A673 (cell line): Measurements from ENCODE around the gene MAP3K7CL. TPM values are rescaled to one million over a fixed set of nuclear protein-coding genes. Genes with fewer than 3 reads are reported as not detected.

Experiments used
- BruUV-seq: library from RNA; stranded (reverse); fragments of 400-500 nt; replicated peaks from 2 replicates; lab custom pipeline; 2021; lab: Mats Ljungman, UMichigan
- CTCF ChIA-PET: fragments of 300-600 bp; sonication (Branson Sonifier 250); formaldehyde crosslinking; loops from one replicate; lab custom pipeline; 2022; ENCODE audit warnings: antibody characterized with exemption; lab: Charles Lee
- POLR2A ChIA-PET: fragments of 300-600 bp; sonication (Branson Sonifier 250); formaldehyde crosslinking; loops from one replicate; lab custom pipeline; 2022; ENCODE audit warnings: antibody characterized with exemption; ENCODE audit not compliant: low non-redundant PET; lab: Charles Lee
- DNase-seq: peaks from one replicate; pipeline ENCODE4 v3.0.0-alpha.2; 2015; ENCODE audit warnings: low spot score
- H3K27ac ChIP-seq: fragments of 200-600 bp; sonication (generic); 2 replicates; pipeline ENCODE4 v1.5.1; 2016; ENCODE audit warnings: mixed run types, low read depth, mild to moderate bottlenecking, mixed read lengths, antibody characterized with exemption, low read length; ENCODE audit not compliant: poor library complexity, severe bottlenecking
- H3K27me3 ChIP-seq: fragments of 200-600 bp; sonication (generic); replicated peaks from 2 replicates; pipeline ENCODE4 v1.6.1; 2017; ENCODE audit warnings: mixed run types, low read depth, mild to moderate bottlenecking, mixed read lengths, antibody characterized with exemption, low read length; ENCODE audit not compliant: insufficient read depth, poor library complexity
- H3K36me3 ChIP-seq: fragments of 200-600 bp; sonication (generic); 2 replicates; pipeline ENCODE4 v1.6.1; 2016; ENCODE audit warnings: mixed run types, mild to moderate bottlenecking, mixed read lengths, antibody characterized with exemption, low read length; ENCODE audit not compliant: insufficient read depth, poor library complexity, severe bottlenecking
- H3K4me1 ChIP-seq: fragments of 200-600 bp; sonication (generic); 2 replicates; pipeline ENCODE4 v1.6.1; 2017; ENCODE audit warnings: mixed run types, mild to moderate bottlenecking, mixed read lengths, antibody characterized with exemption, low read length; ENCODE audit not compliant: insufficient read depth, poor library complexity, severe bottlenecking
- H3K4me3 ChIP-seq: fragments of 200-600 bp; sonication (generic); 2 replicates; pipeline ENCODE4 v1.5.1; 2016; ENCODE audit warnings: low read depth, mixed run types, mild to moderate bottlenecking, mixed read lengths, low read length; ENCODE audit not compliant: poor library complexity, severe bottlenecking
- H3K9me3 ChIP-seq: fragments of 200-600 bp; sonication (generic); 2 replicates; pipeline ENCODE4 v1.6.1; 2016; ENCODE audit warnings: mixed run types, low read depth, mild to moderate bottlenecking, mixed read lengths, antibody characterized with exemption, low read length; ENCODE audit not compliant: poor library complexity, severe bottlenecking
- CTCF ChIP-seq: fragments of 300-800, 200-600 bp; sonication (generic); conservative IDR thresholded peaks from 2 replicates; pipeline ENCODE4 v1.5.1; 2017; ENCODE audit warnings: low read depth, mild to moderate bottlenecking, antibody characterized with exemption, low read length, moderate library complexity, mixed read lengths
- EZH2 ChIP-seq: fragments of 200-600 bp; sonication (generic); IDR thresholded peaks from 2 replicates; pipeline ENCODE4 v1.6.1; 2017; ENCODE audit warnings: borderline replicate concordance, low read depth, mild to moderate bottlenecking, mixed read lengths, antibody characterized with exemption, low read length; ENCODE audit not compliant: poor library complexity, severe bottlenecking
- intact Hi-C: fragments of 100-400 bp; cut with micrococcal nuclease; formaldehyde crosslinking; loops from one replicate; pipeline ENCODE4 v1.10.0; 2022; ENCODE audit not compliant: unreplicated experiment
- total RNA-seq: library from RNA; stranded (reverse); gene quantifications from 2 replicates; pipeline ENCODE4 v1.2.3, GENCODE V29; 2021

Gene MAP3K7CL
- total RNA-seq, 1 experiment from 2014 or later, result 2.2 TPM

GRCh38 chr21:29172282-29172681, 41.8 kb downstream of the MAP3K7CL start:
- H3K27me3 ChIP-seq, result no peaks in the 10 kb centered on the region
- H3K4me3 ChIP-seq, result no peak overlapping the region
- ChIA-PET CTCF (no interaction called here), POLR2A (interaction anchor here (0.7 kb wide), 1 partner anchor 210 kb away, joined by 3 read pairs; no protein-coding TSS in a partner anchor)
- no peaks in the 10 kb centered on the region for H3K36me3 ChIP-seq
- H3K27ac ChIP-seq, result no peak overlapping the region
- no peaks in the 10 kb centered on the region for H3K4me1 ChIP-seq
- H3K9me3 ChIP-seq, result no peaks in the 10 kb centered on the region
- BruUV-seq, result no TSS peak
- TF ChIP-seq CTCF, result no peak
- no peak for TF ChIP-seq EZH2
- intact Hi-C loops, result no loop called here
- no peak for DNase-seq

GRCh38 chr21:29174607-29175013, 44.2 kb downstream of the MAP3K7CL start:
- Histone ChIP-seq H3K27ac (no peak overlapping the region), H3K4me3 (no peak overlapping the region), H3K9me3 (no peaks in the 10 kb centered on the region), H3K27me3 (no peaks in the 10 kb centered on the region), H3K36me3 (no peaks in the 10 kb centered on the region), H3K4me1 (no peaks in the 10 kb centered on the region)
- ChIA-PET CTCF (interaction anchor here (1.2 kb wide), 1 partner anchor 10 kb away, joined by 4 read pairs; no protein-coding TSS in a partner anchor), POLR2A (interaction anchor here (0.7 kb wide), 1 partner anchor 122 kb away, joined by 3 read pairs; no protein-coding TSS in a partner anchor)
- no peak for TF ChIP-seq CTCF
- TF ChIP-seq EZH2, result no peak
- no peak for DNase-seq
- intact Hi-C loops, result no loop called here
- BruUV-seq, result no TSS peak

GRCh38 chr21:29175408-29176134, 45.1 kb downstream of the MAP3K7CL start:
- TF ChIP-seq CTCF (no peak), EZH2 (no peak)
- no peaks in the 10 kb centered on the region for H3K36me3 ChIP-seq
- ChIA-PET CTCF (no interaction called here), POLR2A (no interaction called here)
- H3K27ac ChIP-seq, result no peak overlapping the region
- H3K27me3 ChIP-seq, result no peaks in the 10 kb centered on the region
- no peak overlapping the region for H3K4me3 ChIP-seq
- no peak for DNase-seq
- intact Hi-C loops, result no loop called here
- no TSS peak for BruUV-seq
- no peaks in the 10 kb centered on the region for H3K9me3 ChIP-seq
- peaks cover under 1% of the 10 kb centered on the region for H3K4me1 ChIP-seq
